Measurements from ENCODE around the gene SNX10. TPM values are rescaled to one million over a fixed set of nuclear protein-coding genes. Genes with fewer than 3 reads are reported as not detected.
"Not testable (repeated sequence)": the region's sequence is repeated elsewhere in the genome, so short reads cannot be mapped to it uniquely, and the experiment has no call there.

Gene SNX10
- total and polyA plus RNA-seq, 2 experiments from 2014 or later, result 0.60 to 1.5 TPM

DNA sequence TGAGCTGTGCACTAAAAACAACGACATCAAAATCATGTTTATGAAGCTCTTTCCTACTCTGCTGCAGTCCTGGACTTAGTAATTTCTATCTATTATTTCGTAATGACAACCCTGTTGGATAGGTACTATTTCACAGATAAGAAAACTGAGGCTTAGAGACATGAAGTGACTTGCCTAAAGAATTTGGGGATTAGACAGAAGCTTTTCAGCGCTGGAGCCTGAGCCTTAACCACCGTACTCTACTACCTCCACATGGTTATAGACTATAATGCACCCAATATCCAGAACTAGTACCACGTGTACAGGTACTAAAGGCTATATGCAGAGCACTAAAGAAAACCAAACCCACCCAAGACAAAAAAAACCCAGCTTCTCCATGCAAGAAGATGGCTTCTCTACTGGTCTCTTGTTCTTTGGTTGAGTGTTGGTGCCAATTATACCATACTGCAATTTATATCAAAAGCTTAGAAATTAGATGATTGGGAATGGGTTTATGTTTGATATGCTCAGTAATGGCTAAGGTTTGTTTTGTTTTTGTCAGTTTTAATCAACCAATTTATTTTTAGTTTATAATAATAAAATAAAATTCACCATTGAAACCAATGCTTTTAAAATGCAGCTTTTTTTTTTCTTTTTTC lies 6.5 kb upstream of the SNX10 start:
- in situ Hi-C loops (cut with MboI), result no loop called here
- DNase-seq, result no peak
- Histone ChIP-seq H3K4me2 (ENCODE audit: unreplicated experiment) (no peak overlapping the region), H3K79me2 (ENCODE audit: insufficient read depth) (no peaks in the 10 kb centered on the region), H4K20me1 (ENCODE audit: insufficient read depth) (no peaks in the 10 kb centered on the region), H3K4me3 (no peak overlapping the region), H3K27ac (no peak overlapping the region), H3K9me3 (ENCODE audit: low read depth) (no peaks in the 10 kb centered on the region), H3K9ac (no peak overlapping the region), H3K27me3 (replicated peaks; ENCODE audit: insufficient read depth) (no peaks in the 10 kb centered on the region), H3F3A (ENCODE audit: insufficient read depth) (no peaks in the 10 kb centered on the region), H3K9me2 (ENCODE audit: insufficient read depth) (no peaks in the 10 kb centered on the region), H2AFZ (no peak overlapping the region), H3K4me1 (ENCODE audit: insufficient read depth) (no peaks in the 10 kb centered on the region), H3K36me3 (ENCODE audit: low read depth) (no peaks in the 10 kb centered on the region)
- TF ChIP-seq EZH2 (IDR thresholded peaks at IDR 0.05; ENCODE audit: insufficient read depth, poor library complexity, severe bottlenecking) (no peak), EZH2phosphoT487 (IDR thresholded peaks at IDR 0.05; ENCODE audit: insufficient read depth, low read depth) (no peak)
- 67 to 71% methylated on average over 5 of the region's 5 CpGs for WGBS, 2 experiments (ENCODE audit: low coverage in 1 of 2, low lambda C conversion rate in 2 of 2, missing lambda C conversion rate in 2 of 2)

DNA sequence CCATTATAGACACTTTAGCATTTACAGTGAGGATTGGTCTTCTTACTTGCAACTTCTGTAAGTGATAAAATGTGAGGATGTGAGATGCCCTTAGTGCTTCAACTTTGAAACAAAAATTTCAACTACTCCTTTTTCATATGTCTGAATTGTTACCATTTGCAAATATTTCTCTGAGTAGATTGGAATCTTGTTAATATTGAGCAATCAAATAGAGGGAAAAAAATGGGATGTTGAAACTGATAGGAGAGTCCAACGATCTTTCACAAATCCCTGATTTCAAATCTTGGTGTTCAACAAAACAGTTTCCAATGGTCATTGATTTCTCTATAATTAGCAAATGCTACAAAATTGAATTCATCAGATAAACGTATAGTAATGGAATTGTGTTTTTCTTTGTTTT lies 5.5 kb upstream of the SNX10 start:
- no peak for DNase-seq
- Histone ChIP-seq H3K4me3 (no peak overlapping the region), H3K9me3 (ENCODE audit: low read depth) (no peaks in the 10 kb centered on the region), H2AFZ (no peak overlapping the region), H3K9ac (no peak overlapping the region), H3K79me2 (ENCODE audit: insufficient read depth) (no peaks in the 10 kb centered on the region), H3K36me3 (ENCODE audit: low read depth) (no peaks in the 10 kb centered on the region), H3F3A (ENCODE audit: insufficient read depth) (no peaks in the 10 kb centered on the region), H3K4me2 (ENCODE audit: unreplicated experiment) (no peak overlapping the region), H4K20me1 (ENCODE audit: insufficient read depth) (no peaks in the 10 kb centered on the region), H3K4me1 (ENCODE audit: insufficient read depth) (no peaks in the 10 kb centered on the region), H3K9me2 (ENCODE audit: insufficient read depth) (no peaks in the 10 kb centered on the region), H3K27me3 (replicated peaks; ENCODE audit: insufficient read depth) (no peaks in the 10 kb centered on the region), H3K27ac (no peak overlapping the region)
- TF ChIP-seq EZH2 (IDR thresholded peaks at IDR 0.05; ENCODE audit: insufficient read depth, poor library complexity, severe bottlenecking) (no peak), EZH2phosphoT487 (IDR thresholded peaks at IDR 0.05; ENCODE audit: insufficient read depth, low read depth) (no peak)
- in situ Hi-C loops (cut with MboI), result no loop called here
- 59 to 61% methylated on average over 2 of the region's 2 CpGs for WGBS, 2 experiments (ENCODE audit: low coverage in 1 of 2, low lambda C conversion rate in 2 of 2, missing lambda C conversion rate in 2 of 2)

DNA sequence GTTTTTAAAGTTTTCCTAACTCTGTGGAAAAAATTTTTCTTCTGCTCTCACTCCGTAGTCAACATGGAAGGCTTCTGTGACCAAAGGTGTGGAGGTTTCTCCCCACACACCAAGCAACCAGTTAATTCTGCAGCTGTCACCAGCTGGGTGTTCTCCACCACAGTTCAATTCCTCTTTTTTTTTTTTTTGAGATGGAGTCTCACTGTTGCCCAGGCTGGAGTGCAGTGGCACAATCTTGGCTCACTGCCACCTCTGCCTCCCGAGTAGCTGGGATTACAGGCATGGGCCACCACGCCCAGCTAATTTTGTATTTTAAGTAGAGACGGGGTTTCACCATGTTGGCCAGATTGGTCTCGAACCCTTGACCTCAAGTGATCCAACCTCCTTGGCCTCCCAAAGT lies 3.5 kb upstream of the SNX10 start:
- H3K4me3 ChIP-seq; H4K20me1 ChIP-seq (ENCODE audit: insufficient read depth); DNase-seq; H3K27me3 ChIP-seq (replicated peaks; ENCODE audit: insufficient read depth); H3K9me3 ChIP-seq (ENCODE audit: low read depth); H3F3A ChIP-seq (ENCODE audit: insufficient read depth); H3K36me3 ChIP-seq (ENCODE audit: low read depth); H3K4me1 ChIP-seq (ENCODE audit: insufficient read depth); H3K27ac ChIP-seq; H3K9me2 ChIP-seq (ENCODE audit: insufficient read depth); H2AFZ ChIP-seq; H3K79me2 ChIP-seq (ENCODE audit: insufficient read depth); H3K9ac ChIP-seq; in situ Hi-C loops (cut with MboI); H3K4me2 ChIP-seq (ENCODE audit: unreplicated experiment): not testable (repeated sequence)
- 42 to 46% methylated on average over 4 to 5 of the region's 5 CpGs for WGBS, 2 experiments (ENCODE audit: low coverage in 1 of 2, low lambda C conversion rate in 2 of 2, missing lambda C conversion rate in 2 of 2)

DNA sequence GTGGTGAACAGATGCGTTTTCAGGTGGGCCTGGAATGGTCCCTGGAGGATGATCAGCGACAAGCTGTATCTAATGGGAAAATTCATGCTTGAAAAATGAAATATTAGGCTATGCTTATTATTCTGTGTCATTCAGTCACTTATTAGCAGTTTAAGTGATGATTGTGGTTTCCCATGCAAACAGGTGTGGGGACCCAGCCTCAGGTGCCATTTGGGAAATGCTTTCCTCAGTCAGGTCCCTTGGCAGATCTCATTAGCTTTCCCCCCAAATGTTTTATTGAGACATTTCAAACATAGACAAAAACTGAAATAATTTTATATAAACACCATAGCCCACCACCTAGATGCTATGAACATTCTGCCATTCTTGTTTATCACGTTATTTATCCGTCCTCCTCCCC lies 411 bp upstream of the SNX10 start:
- Histone ChIP-seq H3K9ac (no peak overlapping the region), H3K9me3 (ENCODE audit: low read depth) (no peaks in the 10 kb centered on the region), H3K27me3 (replicated peaks; ENCODE audit: insufficient read depth) (no peaks in the 10 kb centered on the region), H3K4me3 (peak overlapping the region; percentile 82), H3K4me1 (ENCODE audit: insufficient read depth) (no peaks in the 10 kb centered on the region), H2AFZ (peak overlapping the region; percentile 96), H3K79me2 (ENCODE audit: insufficient read depth) (no peaks in the 10 kb centered on the region), H3K27ac (no peak overlapping the region), H3F3A (ENCODE audit: insufficient read depth) (no peaks in the 10 kb centered on the region), H3K4me2 (ENCODE audit: unreplicated experiment) (peak overlapping the region; percentile 91), H3K36me3 (ENCODE audit: low read depth) (no peaks in the 10 kb centered on the region), H3K9me2 (ENCODE audit: insufficient read depth) (no peaks in the 10 kb centered on the region), H4K20me1 (ENCODE audit: insufficient read depth) (no peaks in the 10 kb centered on the region)
- no peak for TF ChIP-seq EZH2 (IDR thresholded peaks at IDR 0.05; ENCODE audit: insufficient read depth, poor library complexity, severe bottlenecking)
- no peak for TF ChIP-seq EZH2phosphoT487 (IDR thresholded peaks at IDR 0.05; ENCODE audit: insufficient read depth, low read depth)
- 69 to 81% methylated on average over 4 of the region's 4 CpGs for WGBS, 2 experiments (ENCODE audit: low coverage in 1 of 2, low lambda C conversion rate in 2 of 2, missing lambda C conversion rate in 2 of 2)
- no peak for DNase-seq
- in situ Hi-C loops (cut with MboI), result no loop called here

All from GM23248 (cell line).